GM18520 (cell line): Measurements from ENCODE around the gene GADD45G.

Source experiments
- ATAC-seq: cut with Tn5 transposase; IDR thresholded peaks from one replicate; pipeline ENCODE4 v1.9.1; 2021; ENCODE audit not compliant: unreplicated experiment

Gene GADD45G

DNA sequence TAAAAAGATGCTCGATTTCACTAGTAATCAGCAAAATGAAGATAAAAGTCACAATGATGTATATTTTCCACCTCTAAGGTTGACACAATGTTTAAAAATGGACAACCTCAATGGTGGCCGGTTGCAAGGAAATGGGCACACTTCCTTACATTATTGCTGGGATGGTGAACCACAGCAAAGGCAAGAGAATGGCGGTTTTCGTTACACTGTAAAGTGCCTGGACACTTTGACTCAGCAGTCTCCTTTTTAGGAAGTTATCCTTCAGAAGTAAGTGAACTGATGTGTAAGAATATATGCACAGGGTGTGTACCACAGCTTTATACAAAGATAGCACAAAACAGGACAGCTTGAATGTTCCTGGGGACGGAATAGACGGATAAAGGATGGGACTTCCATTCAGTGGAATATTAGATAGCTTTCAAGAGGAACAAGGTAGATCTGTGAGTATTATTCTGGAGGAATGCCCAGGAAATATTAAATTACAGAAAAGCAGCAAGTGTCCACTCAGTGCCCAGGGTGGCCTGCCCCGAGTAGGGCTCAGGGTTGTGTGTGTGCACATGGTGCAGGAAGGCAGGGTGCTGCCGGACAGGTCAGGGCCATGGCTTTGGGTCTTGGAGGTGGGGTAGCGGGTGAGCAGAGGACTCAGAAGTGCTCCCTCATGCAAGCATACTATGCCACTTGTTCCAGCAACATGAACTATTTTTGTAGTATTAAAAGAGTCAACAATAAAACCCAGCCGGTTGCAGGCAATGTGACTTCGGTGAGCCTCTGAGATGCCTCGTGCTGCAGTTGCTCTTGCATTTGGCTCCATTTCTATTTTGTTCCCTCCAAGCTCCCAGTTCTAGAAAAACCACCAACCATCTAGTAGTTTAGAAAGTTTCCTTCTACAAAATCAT lies 24.5 kb downstream of the GADD45G start:
- no peak for ATAC-seq

DNA sequence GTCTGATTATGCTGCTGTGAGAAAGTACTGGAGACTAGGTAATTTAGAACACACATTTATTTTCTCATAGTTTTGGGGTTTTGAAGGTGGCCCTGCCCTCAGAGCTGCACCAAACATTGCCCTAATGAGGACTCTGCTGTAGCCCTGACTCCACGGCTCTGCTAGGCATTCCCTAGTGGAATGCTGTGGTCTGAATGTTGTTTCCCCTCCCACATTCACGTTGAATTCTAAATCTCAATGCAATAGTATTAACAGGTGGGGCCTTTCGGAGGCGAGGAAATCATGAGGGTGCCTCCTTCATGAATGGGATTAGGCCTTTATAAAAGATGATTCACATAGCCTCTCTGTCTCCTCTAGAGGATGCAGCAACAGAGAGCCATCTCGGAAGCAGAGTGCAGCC lies 25.7 kb downstream of the GADD45G start:
- no peak for ATAC-seq

DNA sequence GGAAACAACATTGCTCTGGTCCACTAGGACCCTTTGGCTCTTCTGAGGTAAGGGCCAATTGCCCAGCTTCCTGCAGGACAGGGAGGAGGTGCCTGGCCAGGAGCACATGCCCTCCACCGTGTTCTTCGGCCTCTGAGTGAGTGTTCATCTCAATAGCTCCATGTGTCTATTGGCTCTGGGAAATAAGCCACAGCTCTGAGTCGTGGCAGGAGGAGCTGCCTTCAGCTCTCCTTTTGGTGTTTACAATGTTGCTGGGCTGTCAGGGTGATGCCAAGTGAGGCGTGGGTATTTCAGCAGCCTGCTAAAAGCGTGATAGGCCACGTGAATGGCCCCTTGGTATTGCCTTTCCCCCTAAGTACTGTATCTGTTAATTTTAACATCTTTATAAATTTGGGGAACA lies 26.6 kb downstream of the GADD45G start:
- no peak for ATAC-seq

DNA sequence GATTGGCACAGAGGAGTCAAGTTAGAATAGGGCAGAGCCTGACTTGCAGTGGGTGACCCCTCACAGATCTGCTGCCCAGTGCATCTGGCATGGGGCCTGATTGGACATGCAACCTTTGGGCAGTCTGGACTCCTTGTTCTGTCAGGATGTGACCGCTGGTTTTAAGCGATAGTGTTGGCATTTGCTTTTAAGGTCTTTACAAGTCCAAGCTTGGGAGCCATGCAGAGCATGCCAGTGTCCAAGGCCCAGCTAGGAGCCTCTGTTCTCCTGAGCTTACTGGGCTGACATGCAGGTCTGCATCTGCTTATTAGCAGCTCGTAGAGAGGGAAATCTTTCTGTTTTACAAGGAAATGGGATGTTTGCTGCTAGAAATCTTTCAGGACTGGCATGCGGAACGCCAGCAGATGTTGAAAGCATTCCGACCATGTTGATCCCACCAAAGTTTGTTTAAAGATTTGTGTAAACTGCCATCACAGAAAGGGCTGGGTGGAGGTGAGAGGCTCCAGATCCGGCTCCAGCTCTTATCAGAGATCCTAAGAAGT lies 27.5 kb downstream of the GADD45G start:
- ATAC-seq, result no peak

DNA sequence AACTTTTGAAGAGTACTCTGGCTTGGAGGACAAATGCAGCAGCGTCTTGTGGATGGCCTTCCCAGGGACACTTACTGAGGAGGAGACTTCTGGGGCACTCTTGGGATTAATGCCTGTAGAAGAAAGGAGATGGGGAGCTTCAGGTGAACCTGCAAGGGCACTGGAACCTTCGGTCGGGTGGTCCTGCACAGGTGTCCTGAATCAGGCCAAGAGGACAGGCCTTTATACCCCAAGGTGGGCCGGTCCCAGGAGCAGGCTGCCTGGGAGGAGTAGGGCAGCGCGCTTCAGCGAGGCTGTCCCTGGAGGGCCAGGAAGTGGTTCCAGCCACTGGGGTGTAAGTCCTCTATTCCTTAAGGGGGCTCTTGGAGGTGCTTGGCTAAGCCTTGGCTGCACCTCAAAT lies 27.9 kb downstream of the GADD45G start:
- ATAC-seq, result no peak

DNA sequence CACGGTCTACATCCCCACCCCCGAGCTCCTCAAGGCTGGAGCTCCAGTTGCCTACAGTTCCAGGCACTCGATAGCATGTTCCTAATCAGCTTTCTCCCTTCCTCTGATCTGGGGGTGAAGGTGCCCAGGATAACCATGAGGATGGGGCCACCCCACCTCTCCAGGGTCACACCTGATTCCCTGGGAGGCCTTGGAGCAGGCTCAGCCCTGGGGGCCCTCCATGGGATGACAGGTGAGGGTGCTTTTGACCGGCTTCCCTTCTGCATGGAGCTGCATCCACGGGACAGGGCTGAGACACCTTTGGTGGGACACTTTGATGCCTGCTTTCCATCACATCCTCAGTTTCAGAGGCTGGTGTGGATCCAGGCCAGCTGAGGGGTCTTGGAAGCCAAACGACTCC lies 28.6 kb downstream of the GADD45G start:
- ATAC-seq, result no peak

DNA sequence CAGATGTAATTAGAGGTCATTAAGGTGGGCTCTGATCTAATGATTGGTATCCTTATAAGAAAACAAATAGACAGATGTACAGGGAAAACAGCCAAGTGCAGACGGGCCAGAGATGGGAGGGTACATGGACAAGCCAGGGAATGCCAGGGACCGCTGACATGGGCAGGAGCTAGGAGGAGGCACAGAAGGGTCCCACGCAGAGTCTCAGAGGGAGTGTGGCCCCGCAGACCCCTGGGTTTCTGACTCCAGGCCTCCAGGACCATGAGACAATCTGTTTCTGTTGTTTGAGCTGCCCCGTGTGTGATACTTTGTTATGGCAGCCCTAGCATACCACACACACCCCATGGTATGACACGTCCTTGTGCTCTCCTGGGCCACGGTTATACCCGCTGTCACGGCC lies 29.1 kb downstream of the GADD45G start:
- no peak for ATAC-seq

DNA sequence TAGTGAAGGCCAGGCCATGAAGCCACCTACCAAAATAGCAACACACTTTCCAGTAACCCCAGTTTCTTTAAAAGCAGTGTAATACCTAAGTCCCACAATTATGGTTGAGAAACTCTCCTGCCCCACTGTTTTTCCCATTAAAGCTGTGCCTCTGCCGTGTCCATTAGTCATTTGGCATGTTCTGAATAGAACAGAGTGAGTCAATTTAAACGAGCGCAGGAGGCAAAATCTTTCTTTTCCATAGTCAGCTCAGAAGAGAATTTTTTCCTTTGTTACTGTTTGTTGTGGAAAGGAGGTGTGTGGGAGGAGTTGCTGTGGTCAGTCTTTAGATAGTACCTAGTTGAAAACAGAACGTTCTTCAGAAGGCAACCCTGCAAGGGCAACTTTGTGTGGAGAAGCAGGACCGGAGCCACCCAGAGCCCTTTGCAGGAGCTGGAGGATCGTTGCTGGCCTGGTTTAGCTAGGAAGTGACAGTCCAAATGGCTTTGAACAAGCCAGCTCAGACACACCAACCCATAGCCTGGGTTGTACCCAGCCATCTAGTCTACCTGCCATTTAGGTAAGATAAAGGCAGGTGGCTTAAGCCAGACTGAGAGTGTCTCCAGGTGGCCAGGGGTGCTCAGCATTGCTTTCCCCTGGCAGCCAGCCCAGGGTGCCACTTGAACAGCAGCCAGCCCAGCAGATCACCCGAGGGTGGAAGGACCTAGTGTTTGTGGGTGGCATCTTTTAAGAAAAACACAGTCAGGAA lies 30.4 kb downstream of the GADD45G start:
- ATAC-seq, result no peak

DNA sequence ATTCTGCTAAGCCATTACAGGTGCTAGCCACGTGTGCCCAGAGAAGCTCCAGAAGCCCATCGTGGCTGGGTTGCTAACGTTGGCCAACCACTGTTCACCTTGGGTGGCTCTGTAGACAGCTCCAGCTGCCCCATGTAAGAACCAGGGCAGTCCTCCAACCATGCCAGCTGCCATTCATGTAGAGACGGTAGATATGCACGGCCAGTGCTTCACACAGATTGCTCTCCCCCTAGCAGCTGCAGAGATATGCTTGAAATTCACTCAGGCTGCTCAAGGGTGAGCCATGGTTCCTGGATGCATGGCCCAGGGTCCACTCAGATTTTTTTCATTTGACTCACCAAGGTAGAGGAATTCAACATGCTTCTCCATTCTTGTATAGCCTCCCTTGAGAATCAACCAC lies 31.0 kb downstream of the GADD45G start:
- ATAC-seq, result no peak

DNA sequence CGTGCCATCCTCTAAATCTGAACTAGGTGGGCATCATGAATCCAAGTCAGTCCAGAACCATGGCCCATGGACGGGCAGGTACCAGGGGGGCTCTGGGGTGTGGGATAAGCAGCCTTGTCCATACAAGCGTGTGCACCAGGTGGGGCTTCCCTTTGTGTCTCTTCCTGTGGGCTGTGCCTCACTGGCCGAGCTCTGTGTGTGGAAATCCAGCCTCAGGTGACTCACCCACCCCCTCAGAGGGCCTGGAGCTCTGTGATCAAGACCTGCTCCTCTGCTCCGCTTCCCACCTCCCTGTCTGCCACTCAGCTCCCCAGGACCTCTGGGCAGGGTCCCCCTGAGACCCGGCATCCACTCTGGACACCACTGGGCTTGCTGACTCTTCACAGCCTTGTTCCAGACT lies 33.0 kb downstream of the GADD45G start:
- ATAC-seq, result no peak

DNA sequence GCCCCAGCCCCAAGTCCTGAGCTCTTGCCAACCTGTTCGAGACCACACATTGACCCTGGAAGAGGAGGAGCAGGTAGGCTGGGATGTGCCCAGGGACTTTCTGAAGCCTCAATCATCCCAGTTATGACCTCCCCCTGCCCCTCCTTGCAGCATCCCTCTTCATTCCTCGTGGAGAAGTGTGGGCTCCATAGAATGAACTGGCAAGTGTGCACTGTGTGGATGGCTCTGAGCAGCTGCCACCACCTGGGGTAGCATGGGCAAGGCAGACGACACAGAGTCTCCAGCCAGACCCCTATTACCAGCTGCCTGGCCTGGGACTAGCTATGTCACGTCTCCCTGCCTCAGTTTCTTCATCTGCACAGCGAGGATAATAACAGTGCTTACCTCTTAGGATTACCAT lies 33.5 kb downstream of the GADD45G start:
- no peak for ATAC-seq

DNA sequence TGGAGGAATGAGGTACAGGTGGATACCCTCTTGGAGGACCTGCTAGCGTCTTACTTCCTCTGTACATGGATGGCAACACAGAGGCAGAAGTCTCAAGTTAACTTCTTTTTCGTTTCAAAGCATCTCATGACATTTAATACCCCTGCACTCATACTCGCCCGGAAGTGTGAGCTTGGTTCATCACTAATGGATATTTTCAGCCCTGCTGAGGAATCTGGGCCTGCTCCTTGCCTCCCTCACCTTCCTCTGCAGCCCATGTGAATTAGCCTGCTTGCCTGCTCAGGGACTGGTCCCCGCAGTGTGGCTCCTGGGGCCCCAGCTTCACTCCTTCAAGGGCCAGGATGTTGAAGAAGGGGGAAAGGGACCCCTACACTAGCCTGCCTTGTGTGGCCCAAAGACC lies 34.1 kb downstream of the GADD45G start:
- no peak for ATAC-seq

DNA sequence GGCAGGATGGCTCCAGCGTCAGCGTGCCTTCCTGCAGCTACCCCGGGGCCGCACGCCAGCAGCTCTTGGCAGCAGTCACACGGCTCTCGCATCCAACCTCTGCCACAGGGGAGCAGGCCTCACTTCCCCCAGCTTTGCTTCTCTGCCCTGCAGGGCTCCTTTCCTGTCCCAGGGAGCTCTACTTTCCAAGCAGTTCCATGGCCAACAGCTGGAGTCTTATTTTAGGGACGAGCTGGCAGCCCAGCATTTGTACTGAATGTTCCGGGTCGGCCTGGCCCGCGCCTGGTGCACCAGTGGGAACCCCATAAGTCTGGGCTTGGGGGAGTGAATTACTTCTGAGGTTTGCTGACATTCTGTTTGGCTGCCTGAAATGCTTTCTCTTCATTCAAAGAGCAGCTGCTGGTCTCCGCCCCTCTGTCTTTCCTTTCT lies 34.6 kb downstream of the GADD45G start:
- ATAC-seq, result no peak

DNA sequence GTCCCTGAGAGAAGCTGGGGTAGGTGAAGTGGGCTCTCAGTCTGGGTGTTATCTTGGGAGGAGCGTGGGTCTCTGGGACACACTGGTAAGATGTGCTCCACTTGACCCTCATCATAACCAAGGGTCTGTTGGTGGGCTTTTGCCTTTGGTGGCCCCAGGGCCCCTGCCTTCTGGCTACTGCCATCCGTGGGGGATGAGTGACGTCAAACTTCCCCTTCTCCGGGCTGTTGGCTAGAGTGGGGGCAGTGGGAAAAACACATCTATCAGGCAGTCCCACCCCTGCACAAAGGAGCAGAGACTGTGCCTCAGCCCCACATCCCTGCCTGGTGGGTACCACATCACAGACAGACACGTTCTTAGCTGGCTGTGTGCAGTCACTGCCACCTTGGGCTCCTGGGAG lies 35.1 kb downstream of the GADD45G start:
- no peak for ATAC-seq

DNA sequence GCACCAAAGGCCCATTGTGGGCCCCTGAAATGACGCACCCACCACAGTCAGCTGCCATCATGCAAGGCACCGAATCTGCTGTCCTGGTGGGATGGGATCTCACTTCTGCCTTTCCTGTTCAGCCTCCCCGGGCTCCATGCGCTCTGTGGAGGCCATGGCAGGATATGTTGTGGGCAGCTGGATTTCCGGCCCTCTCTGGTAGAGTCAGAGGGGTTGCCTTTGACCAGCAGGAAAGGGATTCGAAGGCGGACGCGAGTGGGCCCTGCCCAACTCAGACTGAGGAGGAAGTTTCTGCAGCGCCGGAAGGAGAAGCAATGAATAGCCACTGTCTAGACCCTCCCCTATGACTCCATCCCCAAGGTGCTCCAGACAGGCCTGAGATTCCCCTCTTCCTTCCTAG lies 35.5 kb downstream of the GADD45G start:
- ATAC-seq, result no peak

DNA sequence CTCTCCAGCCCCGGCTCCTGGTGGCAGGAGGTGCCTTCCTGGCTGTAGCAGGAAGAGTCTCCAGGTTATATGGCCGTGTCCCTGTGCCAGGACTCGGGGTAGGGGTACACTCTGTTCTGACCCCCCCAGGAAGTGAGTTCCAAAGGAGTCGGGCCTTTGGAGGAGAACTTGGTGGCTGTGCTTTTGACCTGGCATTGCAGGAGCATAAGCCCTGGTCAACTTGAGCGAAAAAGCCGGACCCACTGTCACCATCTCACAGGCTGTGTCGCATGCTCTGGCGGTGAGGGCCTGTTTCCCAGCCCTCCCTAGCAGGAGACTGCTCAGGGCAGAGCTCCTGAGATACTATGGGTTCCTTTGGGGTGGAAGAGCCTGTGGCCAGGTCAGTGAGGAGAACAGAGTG lies 36.0 kb downstream of the GADD45G start:
- no peak for ATAC-seq

DNA sequence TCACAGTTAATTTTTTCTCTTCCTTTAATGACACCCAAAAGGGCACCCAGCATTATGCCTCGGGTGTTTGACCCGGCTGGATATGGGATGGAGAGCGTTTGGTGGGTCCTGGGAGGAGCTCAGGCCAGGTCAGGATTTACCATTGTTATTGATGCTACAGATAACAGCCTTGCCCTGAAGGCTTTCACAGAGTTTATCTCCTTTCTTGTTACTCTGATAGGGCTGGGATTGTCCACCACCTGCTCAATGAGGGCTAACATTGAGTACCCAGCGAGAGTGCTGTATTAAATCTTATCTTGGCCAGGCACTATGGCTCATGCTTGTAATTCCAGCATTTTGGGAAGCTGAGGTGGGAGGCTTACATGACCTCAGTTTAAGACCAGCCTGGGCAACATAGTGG lies 37.2 kb downstream of the GADD45G start:
- ATAC-seq, result no peak

DNA sequence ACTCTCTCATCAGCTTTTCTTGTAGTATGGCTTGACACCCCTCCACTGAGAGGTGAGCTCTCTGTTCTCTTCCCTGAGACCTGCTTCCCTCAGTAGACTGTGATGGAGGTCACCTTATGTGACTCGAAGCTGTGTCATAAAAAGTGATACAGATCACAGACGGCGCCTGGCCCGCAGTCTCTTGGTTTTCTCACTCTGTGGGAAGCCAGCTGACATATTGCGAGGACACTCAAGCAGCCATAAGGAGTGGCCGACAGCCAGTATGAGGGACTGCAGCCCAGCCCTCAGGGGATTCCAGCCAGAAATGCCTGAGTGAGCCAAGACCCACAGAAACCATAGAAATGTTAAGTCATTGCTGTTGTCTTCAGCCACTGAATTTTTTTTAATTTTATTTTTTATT lies 38.0 kb downstream of the GADD45G start:
- ATAC-seq, result no peak

DNA sequence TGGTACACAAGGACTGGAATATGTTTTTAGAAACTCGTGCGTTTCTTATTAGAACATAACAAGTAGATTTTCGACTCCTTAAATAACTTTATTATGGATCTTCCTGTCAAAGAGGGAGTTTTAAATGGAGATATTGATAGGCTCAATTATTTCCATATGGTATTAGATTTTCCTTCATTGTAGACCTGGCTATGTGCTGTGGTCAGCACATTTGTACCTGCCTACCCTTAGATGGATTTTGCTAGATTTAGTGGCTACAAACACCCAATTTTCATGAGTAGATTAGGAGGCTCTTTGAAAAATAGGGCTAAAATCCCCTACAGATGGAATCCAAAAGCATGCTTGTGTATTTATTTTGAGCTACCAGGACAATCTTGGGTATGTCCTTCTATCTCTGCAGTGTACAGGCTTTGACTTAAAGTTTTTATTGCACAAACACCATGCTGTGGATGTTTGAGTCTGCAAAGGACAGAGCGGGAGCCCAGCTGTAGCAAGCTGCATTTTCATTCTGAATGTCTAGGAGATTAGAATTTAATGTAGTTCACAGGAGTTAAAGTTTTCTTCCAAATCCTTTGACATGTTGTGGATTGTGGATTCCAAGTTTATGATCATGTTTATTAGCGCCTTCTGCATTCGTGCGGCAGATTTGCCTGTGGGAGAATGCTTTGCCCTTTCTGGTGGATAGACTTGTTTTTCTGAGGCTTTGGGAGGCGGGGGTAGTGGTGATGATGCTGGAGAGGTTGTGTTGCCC lies 41.6 kb downstream of the GADD45G start:
- no peak for ATAC-seq

DNA sequence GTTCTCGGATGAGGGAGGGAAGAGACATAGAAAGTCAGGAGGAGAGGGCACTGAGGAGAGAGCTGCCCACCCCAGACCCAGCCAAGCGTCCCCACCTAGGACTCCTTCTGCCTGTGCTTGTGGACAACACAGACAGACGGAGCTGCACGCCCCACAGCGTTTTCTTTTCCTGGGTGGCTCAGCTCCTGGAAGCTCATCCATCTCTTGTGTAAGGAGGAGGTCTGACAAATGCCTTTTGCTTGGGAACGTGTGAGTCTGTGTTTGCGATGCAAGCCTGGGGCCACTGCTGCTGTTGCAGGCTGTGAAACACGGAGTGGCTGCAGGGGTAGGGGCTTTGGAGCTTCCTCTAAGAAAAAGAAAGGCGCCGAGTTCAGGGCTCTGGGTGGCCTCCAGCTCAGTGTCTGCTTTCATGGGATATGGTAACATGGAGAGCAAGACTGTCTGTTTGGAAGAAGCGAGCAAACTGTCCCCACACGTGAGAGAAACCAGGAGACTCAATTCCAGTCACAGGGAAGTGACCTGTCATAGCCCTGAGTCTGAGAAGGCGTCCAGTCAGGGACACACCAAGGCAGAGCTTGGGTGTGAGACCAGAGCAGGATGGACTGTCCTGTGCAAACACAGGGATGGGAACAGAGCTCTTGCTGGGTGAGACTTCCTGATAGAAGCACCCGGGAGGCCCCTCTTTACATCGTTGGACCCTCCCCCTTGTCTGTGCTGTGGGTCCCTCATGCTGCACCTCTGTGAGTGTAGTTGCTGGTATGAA lies 42.7 kb downstream of the GADD45G start:
- ATAC-seq, result no peak
